HG02642 (cell line): ENCODE results near the gene TMEM50B.
"Not testable (repeated sequence)": the region's sequence is repeated elsewhere in the genome, so short reads cannot be mapped to it uniquely, and the experiment has no call there.

ENCODE experiments used
- ATAC-seq: cut with Tn5 transposase; IDR thresholded peaks from one replicate; pipeline ENCODE4 v1.9.1; 2021; ENCODE audit warnings: mild to moderate bottlenecking; ENCODE audit not compliant: unreplicated experiment, poor library complexity

The TMEM50B gene

DNA sequence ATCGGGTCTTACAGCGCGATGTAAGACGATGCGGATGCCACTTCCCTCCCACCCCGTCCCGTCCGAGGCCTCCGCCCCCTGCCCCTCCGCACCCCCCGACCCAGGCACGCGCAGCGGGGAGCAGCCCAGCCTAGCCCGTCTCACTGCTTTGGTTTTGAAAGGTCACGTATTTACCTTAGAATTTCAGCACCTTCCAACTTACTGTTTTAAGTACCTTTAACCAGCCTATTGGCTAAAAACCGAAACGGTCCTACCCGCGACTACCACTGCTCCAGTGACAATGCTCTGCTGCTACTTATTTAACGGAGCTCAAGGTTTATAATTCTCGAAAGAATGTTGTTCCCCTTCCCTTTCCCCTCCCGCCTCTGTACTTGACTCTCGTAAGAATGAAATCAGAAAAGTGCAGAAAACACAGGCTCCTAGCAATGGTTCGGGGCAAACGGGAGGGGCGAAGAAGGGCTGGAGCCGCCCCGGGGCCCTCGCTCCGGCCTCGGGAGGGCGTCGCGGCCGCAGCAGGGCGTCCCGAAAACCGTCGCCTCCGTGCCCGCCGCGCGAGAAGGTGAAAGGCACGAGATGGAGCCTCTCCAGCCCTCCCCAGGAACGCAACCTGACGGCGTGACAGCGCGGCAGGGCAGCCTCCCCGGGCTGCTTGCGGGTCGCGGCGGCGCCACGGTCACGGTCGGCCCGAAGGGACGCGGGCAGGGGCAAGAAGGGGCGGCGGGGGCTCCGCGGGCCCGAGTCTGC lies 667 bp downstream of the TMEM50B start:
- peak; percentile 29 for ATAC-seq

DNA sequence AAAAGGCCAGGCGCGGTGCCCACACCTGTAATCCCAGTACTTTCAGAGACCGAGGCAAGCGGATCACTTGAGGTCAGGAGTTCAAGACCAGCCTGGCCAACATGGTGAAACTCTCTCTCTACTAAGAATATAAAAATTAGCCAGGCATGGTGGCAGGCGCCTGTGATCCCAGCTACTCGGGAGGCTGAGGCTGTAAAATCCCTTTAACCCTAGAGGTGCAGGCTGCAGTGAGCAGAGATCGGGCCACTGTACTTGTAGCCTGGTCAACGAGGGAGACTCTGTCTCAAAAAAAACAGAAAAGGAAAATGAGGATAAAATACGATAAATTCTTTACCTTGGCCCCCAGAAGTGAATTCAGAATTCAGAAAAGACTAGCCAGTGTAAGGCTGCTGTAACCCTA lies 1.6 kb downstream of the TMEM50B start:
- no peak for ATAC-seq

DNA sequence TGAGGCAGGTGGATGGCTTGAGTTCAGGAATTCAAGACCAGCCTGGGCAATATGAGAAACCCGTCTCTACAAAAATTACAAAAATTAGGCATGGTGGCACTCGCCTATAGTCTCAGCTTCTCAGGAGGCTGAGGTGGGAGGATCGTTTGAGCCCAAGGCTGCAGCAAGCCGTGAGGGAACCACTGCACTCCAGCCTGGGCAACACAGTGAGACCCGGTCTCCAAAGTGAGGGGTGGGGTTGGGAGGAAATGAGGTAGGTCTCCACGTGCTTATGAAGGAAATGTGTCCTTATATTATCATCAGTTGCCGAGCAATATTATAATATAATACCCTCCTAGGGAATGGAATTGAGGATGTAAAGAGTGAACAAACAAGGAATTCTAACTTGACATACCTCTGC lies 2.7 kb downstream of the TMEM50B start:
- no peak for ATAC-seq

DNA sequence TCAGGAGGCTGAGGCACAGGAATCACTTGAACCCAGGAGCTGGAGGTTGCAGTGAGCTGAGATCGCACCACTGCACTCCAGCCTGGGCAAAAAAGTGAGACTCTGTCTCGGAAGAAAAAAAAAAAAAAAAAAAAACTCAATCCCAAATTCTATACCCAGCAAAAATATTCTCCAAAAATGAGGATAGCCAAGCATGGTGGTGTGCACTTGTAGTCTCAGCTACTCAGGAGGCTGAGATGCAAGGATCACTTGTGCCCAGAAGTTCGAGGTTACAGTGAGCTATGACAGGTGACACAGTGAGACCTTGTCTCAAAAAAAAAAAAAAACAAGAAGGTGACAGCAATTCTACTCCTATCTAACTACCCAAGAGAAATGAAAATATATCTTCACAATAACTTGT lies 6.4 kb downstream of the TMEM50B start:
- no peak for ATAC-seq

DNA sequence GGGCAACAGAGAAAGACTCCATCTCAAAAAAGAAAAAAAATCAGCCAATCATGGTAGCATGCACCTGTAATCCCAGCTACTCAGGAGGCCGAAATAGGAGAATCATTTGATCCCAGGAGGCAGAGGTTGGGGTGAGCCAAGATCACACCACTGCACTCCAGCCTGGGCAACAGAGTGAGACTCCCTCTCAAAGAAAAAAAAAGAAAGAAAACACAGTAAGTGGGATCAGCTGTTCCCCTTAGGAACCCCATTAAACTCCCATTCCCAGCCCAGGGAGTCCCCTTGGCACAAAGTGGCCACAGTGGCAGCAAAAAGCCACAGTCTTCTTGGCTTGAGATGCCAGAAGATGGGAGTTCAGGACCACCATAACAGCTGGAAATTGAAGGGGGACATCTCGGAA lies 9.1 kb downstream of the TMEM50B start:
- no peak for ATAC-seq

DNA sequence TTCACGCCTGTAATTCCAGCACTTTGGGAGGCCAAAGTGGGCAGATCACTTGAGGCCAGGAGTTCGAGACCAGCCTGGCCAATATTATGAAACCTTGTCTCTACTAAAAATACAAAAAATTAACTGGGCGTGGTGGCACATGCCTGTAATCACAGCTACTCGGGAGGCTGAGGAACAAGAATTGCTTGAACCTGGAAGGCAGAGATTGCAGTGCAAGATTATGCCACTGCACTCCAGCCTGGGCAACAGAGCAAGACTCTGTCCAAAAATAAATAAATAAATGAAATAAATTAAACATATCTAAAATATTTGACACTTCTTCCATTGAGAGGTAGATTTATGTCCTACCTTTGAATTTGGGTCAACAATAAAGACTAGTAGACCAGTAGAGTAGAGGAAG lies 10.6 kb downstream of the TMEM50B start:
- not testable (repeated sequence) for ATAC-seq

DNA sequence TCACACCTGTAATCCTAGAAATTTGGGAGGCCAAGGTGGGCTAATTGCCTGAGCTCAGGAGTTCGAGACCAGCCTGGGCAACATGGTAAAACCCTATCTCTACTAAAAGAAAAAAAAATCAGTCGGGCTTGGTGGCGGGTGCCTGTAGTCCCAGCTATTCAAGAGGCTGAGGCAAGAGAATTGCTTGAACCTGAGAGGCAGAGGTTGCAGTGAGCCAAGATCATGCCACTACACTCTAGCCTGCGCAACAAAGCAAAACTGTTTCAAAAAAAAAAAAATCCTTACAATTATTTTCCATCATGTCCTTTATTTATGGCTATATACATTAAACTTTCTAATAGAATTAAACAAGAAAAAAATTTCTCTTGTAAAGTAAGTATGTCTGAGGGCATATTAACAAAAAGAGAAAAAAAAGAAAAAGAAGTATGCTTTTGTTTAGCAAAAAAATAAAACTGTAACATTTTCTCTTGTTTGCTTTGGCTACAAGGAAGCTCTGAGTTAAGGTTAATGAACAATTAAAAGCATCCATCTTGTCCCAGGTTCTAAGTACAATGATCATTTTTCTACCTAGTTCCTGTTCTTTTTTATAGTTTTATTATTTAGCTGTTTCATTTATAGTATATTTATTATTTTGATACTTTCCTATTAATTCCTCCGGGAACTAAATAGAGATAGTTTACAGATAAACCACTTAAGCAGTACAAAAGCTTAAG lies 18.1 kb downstream of the TMEM50B start:
- ATAC-seq, result no peak

DNA sequence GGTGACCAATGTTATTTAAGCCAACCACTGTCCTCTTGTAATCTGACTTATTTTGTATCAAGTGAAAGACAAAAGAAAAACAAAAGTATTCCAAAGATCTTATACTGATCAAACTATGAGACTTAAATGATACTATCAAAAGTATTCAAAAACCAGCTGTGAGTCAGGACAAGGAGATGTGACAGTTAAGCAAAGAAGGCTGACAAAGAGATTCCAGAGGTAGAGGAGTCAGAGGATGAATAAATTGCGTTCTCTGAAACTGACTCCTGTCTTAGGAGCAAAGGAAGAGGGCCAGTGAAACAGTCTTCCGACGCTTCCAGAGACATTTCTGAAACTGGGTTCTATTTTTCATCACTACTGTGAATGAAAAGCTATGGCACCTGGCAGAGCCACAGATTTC lies 20.9 kb downstream of the TMEM50B start:
- ATAC-seq, result no peak

DNA sequence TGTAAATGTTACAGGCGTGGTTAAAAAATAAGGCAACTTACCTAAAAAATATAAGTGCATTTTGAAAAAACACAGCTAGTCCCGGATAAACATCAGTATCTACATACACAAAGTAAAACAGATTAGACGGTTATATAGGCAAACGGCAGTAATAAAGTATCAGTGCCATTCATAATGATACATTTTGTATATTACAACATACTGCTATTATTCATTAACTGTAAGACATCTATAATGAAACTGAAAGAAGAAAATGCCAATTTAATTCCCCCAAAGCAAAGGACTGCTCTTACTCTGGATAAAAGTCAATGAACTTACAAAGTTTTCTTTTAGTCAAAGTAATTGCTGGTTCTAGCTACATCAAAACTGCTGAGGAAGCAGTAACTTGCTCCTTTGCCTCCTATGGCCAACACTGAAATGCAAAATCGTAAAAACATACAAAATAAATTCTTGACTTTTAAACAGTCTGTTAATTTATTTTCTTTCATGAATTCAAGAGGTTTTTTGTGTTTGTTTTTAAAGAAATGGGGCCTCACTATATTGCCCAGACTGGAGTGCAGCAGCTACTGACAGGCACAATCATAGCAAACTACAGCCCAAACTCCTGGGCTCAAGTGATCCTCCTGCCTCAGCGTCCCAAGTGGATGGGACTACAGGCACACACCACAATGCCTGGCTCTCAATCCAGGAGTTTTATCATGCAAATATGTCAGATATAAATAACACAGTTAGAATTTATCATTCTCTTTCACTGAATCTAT lies 23.9 kb downstream of the TMEM50B start:
- no peak for ATAC-seq

DNA sequence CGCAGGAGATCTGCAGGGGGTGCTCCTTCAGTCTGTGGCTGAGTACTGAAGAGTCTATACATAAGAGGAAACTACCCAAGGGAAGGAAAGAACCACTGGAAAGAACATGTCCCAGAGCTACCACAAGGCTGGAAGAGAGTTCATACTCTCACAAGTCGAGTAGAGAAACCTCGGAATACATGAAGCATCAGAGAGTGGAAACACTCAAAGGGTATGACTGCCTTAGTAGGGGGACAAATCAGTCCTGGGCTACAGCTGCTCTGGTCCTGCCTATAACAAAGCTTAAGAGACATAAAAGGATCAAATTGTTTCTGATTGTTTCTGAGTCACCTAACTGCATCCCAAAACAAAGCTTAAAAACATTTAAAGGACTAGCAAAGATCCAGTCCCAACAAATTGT lies 27.4 kb downstream of the TMEM50B start:
- no peak for ATAC-seq

DNA sequence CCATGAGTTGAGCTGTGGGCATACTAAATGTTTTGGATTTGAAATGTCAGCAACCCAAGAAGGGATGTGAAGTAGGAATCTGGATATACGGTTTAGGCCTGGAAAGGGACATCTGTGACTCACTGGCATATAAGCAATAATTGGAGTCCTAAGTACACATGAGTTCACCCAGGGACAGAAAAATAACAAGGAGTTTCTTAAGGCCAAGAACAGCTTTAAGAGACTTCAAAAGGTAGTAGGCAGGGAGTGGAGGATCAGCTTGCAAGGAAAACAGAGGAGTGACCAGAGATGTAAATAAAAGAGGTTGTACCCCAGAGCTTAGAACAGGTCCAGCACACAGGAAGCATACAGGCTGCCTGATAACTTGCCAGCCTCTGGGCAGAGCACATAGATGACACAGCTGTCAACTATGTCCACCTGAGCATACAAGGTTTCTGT lies 28.1 kb downstream of the TMEM50B start:
- ATAC-seq, result no peak

DNA sequence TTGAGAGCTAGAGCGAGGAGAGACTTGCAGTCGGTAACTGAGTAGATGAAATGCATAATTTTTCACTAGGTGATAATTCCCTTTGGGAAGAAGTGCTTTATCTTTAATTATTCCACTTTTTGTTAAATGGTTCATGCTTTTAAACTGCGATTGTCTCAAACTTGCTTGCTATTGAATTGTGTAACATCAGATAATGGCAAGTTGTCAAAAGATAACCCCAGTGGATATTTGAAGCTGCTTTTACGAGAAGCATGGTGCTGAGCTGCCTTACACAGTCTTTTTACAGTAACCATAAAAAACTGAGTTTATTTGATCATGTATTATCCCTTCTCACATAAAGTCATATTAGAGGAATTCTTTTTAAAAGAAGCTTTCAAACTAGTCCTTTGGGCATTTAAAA lies 30.2 kb downstream of the TMEM50B start:
- no peak for ATAC-seq

DNA sequence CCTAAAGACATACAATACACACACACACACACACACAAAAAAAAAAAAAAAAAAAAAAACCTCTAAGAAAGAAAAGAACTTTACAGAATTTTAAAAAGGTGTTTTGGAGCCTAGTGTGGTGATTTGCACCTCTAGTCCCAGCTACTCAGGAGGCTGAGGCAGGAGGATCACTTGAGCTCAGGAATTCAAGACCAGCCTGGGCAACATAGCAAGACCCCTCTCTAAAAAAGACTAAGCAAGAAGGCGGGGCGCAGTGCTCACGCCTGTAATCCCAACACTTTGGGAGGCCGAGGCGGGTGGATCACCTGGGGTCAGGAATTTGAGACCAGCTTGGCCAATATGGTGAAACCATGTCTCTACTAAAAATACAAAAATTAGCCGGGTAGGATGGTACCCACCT lies 33.2 kb downstream of the TMEM50B start:
- ATAC-seq, result not testable (repeated sequence)

DNA sequence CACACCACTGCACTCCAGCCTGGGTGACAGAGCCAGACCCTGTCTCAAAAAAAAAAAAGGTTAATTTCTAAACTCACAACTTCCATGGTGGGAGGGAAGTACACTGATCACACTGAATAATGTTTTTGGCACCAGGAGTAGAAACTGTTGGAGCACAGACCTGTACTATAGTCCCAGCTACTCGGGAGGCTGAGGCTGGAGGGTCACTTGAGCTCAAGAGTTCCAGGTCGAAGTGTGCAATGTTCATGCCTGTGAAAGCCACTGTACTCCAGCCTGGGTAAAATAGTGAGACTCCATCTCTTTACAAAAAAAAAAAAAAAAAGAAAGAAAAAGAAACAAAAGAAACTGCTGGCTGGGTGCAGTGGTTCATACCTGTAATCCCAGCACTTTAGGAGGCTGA lies 35.3 kb downstream of the TMEM50B start:
- ATAC-seq, result no peak

DNA sequence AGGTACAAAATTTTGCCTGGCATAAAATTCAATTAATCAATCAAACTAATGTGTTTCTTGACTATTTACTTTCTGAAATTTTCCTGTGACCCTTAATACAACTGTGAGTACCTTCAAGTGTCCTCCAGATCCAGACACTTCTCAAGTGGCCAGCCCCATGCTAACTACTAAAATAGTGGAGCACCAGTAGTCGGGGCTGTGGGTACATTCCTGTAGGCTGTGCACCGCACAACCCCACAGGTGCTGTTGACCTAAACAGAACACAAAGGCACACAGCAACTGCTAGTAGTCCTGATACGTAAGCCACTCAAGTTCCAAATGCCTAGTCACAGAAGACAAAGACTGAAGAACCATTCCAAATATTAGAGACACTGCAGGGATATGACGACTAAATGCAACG lies 36.6 kb downstream of the TMEM50B start:
- no peak for ATAC-seq

DNA sequence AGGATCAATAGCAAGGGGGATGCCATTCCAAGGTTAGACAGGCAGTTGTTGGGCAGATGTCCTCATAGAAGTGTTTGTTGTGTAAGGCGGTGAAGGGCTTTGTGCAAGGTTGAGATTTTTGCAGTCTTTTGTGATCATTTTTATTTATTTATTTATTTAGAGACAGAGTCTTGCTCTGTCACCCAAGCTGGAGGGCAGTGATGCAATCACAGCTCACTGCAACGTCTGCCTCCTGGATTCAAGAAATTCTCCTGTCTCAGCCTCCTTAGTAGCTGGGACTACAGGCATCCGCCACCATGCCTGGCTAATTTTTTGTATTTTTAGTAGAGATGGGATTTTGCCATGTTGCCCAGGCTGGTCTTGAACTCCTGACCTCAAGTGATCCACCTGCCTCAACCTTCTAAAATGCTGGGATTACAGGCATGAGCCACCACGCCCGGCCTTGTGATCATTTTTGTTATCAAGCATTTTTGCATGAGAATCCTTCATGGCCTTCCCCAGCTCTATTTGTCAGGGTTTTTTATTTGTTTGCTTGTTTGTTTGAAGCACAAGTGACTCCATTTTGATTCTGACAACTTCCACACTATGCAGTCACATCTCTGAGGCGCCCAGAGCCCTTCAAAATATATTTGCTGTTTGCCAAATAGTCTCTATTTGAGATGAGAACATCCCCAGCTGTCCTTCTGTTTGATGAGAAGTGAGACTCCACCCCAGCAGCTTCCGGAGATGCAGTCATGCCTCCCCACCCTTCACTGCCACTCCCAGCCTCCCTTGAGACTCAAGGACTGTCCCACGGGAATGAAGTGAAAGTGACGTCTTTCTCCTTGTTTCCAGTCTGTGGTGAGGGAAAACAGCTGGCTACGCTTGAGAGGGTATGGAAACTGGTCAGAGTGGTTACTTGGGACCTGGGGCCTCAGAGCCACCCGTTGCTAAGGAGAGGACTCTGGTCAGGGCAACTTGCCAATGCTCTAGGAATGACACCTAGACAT lies 38.0 kb downstream of the TMEM50B start:
- peak; percentile 77 for ATAC-seq

DNA sequence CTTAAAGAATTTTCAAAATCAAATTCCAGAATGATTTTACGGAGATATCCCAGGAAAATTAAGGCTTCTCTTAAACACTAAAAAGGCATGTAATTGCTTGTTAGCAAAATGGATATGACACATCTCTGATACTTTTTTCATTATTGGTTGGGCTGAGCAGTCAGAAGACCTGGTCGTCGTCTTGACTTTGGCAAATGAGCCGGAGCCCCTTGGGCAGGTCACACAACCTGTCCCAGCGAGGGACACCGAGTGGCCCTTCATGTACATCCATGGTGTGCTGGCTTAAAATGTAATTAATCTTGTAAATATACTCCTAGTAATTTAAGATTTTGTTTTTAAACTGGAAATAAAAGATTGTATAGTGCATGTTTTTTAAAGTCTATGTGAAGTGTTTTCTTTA lies 42.6 kb downstream of the TMEM50B start:
- ATAC-seq, result no peak

DNA sequence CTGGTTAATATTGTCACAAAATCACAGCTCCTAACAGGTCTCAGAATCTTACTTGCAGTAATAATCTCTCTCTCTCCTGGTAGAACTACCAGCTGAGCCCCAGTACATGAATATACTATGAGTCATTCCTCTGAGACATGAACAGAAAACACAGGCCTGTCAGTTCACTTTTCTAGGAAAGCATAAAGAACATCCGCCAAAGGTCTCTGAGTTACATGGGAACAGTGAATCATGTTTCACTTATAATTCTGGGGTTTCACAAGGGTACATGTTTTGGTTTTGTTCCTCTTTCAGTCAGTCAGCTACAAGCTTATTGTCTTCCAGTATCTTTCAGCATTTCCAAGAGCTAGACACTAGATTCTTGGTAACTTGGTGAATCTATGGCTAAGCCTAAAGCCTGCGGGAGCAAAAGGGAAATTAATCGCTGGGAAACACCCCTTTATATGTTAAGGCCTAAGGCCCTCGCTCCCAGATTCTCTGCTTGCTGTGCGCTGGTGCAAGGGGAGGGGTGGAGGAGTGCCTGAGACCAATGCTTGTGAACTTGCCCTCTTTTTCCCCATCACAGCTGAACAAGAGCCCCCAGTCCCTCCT lies 44.9 kb downstream of the TMEM50B start:
- ATAC-seq, result peak; percentile 81

DNA sequence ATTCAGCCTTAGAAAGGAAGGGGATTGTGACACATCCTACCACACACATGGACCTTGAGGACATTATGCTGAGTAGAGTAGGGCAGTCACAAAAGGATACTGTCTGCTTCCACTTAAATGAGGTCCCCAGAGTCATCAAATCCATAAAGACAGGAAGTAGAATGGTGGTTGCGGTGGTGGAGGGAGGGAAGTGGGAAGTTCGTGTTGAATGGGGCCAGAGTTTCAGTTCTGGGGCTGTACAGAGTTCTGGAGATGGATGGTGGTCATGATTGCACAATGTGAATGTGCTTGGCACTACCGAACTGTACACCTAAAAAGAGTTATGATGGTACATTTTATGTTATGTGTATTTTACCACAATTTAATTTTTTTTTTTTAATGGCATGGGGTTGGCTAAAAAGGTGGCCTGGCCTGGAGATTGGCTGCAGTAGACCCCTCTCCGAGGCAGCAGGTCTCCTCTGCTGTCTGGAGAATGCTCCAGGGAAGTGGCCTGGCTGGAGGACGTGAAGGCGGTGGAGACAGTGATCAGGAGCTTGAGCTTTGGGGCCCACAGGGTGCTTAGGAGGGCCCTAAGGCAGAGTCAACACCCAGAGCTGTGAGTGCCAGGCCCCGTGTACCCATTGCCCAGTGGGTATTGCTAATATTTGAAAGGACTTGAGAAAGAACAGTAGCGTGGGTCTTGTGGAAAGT lies 46.2 kb downstream of the TMEM50B start:
- no peak for ATAC-seq
